Measurements from ENCODE around the gene CDK5. TPM values are rescaled to one million over a fixed set of nuclear protein-coding genes. Genes with fewer than 3 reads are reported as not detected.

Gene CDK5
- total and polyA plus RNA-seq, 9 of the 15 experiments (the other 6 are each of a cell fraction or from before 2014, with no cell fraction given), result 3.2 to 38.0 (median 27.5) TPM

GRCh38 chr7:151007469-151007898 is 50.2 kb downstream of the CDK5 start (continued):
- TF ChIP-seq, protein P1, sequence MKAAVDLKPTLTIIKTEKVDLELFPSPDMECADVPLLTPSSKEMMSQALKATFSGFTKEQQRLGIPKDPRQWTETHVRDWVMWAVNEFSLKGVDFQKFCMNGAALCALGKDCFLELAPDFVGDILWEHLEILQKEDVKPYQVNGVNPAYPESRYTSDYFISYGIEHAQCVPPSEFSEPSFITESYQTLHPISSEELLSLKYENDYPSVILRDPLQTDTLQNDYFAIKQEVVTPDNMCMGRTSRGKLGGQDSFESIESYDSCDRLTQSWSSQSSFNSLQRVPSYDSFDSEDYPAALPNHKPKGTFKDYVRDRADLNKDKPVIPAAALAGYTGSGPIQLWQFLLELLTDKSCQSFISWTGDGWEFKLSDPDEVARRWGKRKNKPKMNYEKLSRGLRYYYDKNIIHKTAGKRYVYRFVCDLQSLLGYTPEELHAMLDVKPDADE (conservative IDR thresholded peaks at IDR 0.05; ENCODE audit: control insufficient read depth, low read depth, low read length), result no peak
- TF ChIP-seq BCOR (IDR thresholded peaks at IDR 0.05), result no peak
- TF ChIP-seq NFXL1 (CRISPR knock-in tag; IDR thresholded peaks at IDR 0.05), result no peak
- TF ChIP-seq STAT5A (IDR thresholded peaks at IDR 0.05; ENCODE audit: borderline replicate concordance, low read length), result no peak
- no peak for TF ChIP-seq RCOR1 (IDR thresholded peaks at IDR 0.05; ENCODE audit: borderline replicate concordance in 1 of 2, low read depth in 2 of 2, low read length in 2 of 2)
- TF ChIP-seq ZBTB12 (CRISPR knock-in tag; IDR thresholded peaks at IDR 0.05), result no peak
- 0 out of 2 replicates have a peak, but pooled peaks have one; percentile 10 for TF ChIP-seq PURB (CRISPR knock-in tag; IDR thresholded peaks at IDR 0.05; ENCODE audit: low read depth)
- TF ChIP-seq ZC3H4 (CRISPR knock-in tag; IDR thresholded peaks at IDR 0.05; ENCODE audit: borderline replicate concordance), result 0 out of 2 replicates have a peak, but pooled peaks have one; percentile 51
- TF ChIP-seq, protein P2, sequence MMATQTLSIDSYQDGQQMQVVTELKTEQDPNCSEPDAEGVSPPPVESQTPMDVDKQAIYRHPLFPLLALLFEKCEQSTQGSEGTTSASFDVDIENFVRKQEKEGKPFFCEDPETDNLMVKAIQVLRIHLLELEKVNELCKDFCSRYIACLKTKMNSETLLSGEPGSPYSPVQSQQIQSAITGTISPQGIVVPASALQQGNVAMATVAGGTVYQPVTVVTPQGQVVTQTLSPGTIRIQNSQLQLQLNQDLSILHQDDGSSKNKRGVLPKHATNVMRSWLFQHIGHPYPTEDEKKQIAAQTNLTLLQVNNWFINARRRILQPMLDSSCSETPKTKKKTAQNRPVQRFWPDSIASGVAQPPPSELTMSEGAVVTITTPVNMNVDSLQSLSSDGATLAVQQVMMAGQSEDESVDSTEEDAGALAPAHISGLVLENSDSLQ (IDR thresholded peaks at IDR 0.05), result no peak
- no peak for TF ChIP-seq HDAC2 (IDR thresholded peaks at IDR 0.05)
- TF ChIP-seq EWSR1 (IDR thresholded peaks at IDR 0.05; ENCODE audit: borderline replicate concordance, low read depth, partially characterized antibody), result no peak
- no peak for TF ChIP-seq HCFC1 (IDR thresholded peaks at IDR 0.05; ENCODE audit: low read depth, low read length)
- TF ChIP-seq SP1 (CRISPR knock-in tag; IDR thresholded peaks at IDR 0.05), result no peak
- no peak for TF ChIP-seq ZNF780A (CRISPR knock-in tag; IDR thresholded peaks at IDR 0.05)
- TF ChIP-seq MXI1 (IDR thresholded peaks at IDR 0.05; ENCODE audit: low read depth, low read length), result no peak
- TF ChIP-seq XRCC5 (IDR thresholded peaks at IDR 0.05; ENCODE audit: low read depth, low read length), result 0 out of 2 replicates have a peak, but pooled peaks have one; percentile 5
- no peak for TF ChIP-seq MAFK (IDR thresholded peaks at IDR 0.05; ENCODE audit: low read length)
- TF ChIP-seq CBFB (CRISPR knock-in tag; IDR thresholded peaks at IDR 0.05), result 0 out of 2 replicates have a peak, but pooled peaks have one; percentile 61

Data from K562 (cell line).